ENCODE measurements around the gene TNIK. TPM values are rescaled to one million over a fixed set of nuclear protein-coding genes. Genes with fewer than 3 reads are reported as not detected.

TNIK gene
- total and polyA plus RNA-seq, 12 donors = 9.3 to 51.9 (median 35.1) TPM

DNA sequence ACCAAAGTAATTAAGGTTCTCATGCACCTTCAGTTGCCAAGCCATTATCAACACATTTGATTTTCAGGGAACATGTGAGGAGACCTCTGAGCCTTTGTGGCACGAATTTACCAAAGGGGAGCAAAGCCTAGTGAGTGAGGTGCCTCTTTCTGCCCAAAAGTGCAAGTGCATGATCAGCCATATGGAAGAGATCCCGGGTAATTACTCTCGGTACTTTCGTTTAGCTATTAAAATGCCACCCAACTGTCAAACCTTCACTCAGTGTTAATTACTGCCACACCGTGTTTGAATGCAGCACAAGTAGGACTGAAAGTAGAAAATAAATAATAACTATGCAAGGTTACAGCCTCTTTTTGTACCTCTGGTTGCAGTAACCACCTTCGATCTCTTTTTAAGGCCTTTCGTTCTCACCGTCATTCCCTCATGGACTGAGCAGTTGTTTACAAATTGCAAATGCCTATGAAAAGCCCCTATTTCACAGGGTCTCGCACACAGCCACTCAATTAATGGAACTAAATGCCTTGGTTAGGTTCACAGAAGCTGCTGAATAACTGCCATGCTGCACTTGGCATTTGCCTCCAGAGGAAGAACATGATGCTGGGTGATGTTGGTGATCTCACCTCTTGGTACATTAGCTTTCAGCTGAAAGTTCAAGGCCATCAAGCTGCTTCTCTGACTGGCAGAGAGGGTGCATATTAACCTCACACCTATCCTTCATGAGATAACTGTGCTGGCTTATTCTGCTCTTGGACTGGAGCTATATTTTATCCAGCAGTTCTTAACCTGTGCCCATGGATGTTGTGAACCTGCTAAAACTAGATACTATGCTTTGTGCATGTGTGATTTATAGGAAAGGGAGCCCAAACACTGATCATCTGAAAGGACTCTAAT lies 69.9 kb downstream of the TNIK start:
- no peak overlapping the region for H3K27ac ChIP-seq
- TF ChIP-seq, protein P1, sequence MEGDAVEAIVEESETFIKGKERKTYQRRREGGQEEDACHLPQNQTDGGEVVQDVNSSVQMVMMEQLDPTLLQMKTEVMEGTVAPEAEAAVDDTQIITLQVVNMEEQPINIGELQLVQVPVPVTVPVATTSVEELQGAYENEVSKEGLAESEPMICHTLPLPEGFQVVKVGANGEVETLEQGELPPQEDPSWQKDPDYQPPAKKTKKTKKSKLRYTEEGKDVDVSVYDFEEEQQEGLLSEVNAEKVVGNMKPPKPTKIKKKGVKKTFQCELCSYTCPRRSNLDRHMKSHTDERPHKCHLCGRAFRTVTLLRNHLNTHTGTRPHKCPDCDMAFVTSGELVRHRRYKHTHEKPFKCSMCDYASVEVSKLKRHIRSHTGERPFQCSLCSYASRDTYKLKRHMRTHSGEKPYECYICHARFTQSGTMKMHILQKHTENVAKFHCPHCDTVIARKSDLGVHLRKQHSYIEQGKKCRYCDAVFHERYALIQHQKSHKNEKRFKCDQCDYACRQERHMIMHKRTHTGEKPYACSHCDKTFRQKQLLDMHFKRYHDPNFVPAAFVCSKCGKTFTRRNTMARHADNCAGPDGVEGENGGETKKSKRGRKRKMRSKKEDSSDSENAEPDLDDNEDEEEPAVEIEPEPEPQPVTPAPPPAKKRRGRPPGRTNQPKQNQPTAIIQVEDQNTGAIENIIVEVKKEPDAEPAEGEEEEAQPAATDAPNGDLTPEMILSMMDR (IDR thresholded peaks at IDR 0.05) = no peak
- H3K27me3 ChIP-seq = no peaks in the 10 kb centered on the region
- ATAC-seq (peak in 4 of 8 donors; percentile 39 to 51 (median 45)), DNase-seq (no peak)
- H3K4me1 ChIP-seq = peaks cover 0 to 38% (median 16%) of the 10 kb centered on the region in 9 donors
- intact Hi-C loops (cut with DNase I) = loop anchor here in 1 of 10 donors (10.0 kb wide), 1 partner anchor 205 kb away; no protein-coding TSS in a partner anchor
- H3K36me3 ChIP-seq = no peaks in the 10 kb centered on the region
- no peak overlapping the region for H3K4me3 ChIP-seq
- WGBS, 2 donors = 87 to 90% methylated on average over 9 of the region's 9 CpGs
- peaks cover 0 to 14% (median 2%) of the 10 kb centered on the region in 11 donors for H3K9me3 ChIP-seq

GRCh38 chr3:171389491-171389890 lies 70.7 kb downstream of the TNIK start:
- H3K27ac ChIP-seq = no peak overlapping the region
- DNase-seq = no peak
- TF ChIP-seq, protein P1 (IDR thresholded peaks at IDR 0.05) = no peak
- H3K4me3 ChIP-seq = no peak overlapping the region
- intact Hi-C loops (cut with DNase I) = loop anchor here in 1 of 10 donors (10.0 kb wide), 1 partner anchor 205 kb away; no protein-coding TSS in a partner anchor
- H3K9me3 ChIP-seq = peaks cover 0 to 14% (median 2%) of the 10 kb centered on the region in 11 donors
- H3K36me3 ChIP-seq = no peaks in the 10 kb centered on the region
- WGBS, 2 donors = 73 to 75% methylated on average over 3 of the region's 3 CpGs
- H3K4me1 ChIP-seq = peaks cover 0 to 45% (median 16%) of the 10 kb centered on the region in 9 donors
- no peak for ATAC-seq
- H3K27me3 ChIP-seq = no peaks in the 10 kb centered on the region

DNA sequence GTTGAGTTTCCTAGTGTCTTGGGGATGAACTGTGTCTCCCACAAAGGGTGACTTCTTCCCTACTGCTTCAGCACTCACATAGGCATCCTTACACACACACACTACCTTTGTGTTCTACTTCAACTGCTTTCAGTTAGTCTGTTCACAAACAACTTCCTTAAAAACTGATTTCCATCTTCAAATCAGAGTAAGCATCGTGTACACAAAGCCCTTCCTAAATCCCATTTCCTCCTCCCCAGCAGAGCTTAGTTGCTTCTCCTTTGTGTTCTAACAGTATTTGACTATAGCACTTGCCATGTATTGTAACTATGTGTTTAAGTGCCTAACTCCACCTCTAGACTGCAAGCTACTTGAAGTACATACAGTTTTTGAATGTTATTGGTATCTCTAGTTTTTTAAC lies 71.7 kb downstream of the TNIK start:
- Histone ChIP-seq H3K4me1 (peaks cover 0 to 49% (median 18%) of the 10 kb centered on the region in 9 donors), H3K9me3 (peaks cover 0 to 14% (median 2%) of the 10 kb centered on the region in 11 donors), H3K4me3 (no peak overlapping the region), H3K27ac (no peak overlapping the region), H3K36me3 (no peaks in the 10 kb centered on the region), H3K27me3 (no peaks in the 10 kb centered on the region)
- intact Hi-C loops (cut with DNase I) = loop anchor here in 1 of 10 donors (10.0 kb wide), 1 partner anchor 204 kb away; no protein-coding TSS in a partner anchor
- DNase-seq (no peak), ATAC-seq (no peak)
- TF ChIP-seq, protein P1 (IDR thresholded peaks at IDR 0.05) = no peak
- WGBS, 2 donors = 53 to 63% methylated on average over 1 of the region's 1 CpG

DNA sequence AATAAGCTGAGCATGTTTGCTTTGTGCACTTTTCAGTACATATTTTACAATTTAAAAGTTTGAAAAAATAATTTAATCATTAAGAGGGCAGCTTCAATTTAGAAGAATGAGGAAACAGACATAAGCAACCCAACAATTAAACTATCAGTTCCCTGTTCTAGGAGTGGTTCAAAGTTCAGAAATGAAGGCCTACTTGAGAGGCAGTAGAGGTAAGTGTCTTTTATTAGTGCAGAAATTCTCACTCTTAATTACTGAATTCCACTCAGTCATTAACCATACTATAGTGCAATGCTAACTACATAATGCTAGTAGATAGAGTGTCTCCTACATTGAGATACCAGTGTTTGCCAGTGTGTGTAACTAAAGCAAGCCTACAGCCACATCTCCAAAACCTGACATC lies 73.1 kb downstream of the TNIK start:
- H3K27me3 ChIP-seq = no peaks in the 10 kb centered on the region
- no peak for ATAC-seq
- no peaks in the 10 kb centered on the region for H3K36me3 ChIP-seq
- H3K9me3 ChIP-seq = peaks cover 0 to 12% (median 2%) of the 10 kb centered on the region in 11 donors
- H3K4me1 ChIP-seq = peaks cover 0 to 49% (median 15%) of the 10 kb centered on the region in 9 donors
- no peak overlapping the region for H3K27ac ChIP-seq
- H3K4me3 ChIP-seq = no peak overlapping the region
- no peak for DNase-seq
- TF ChIP-seq, protein P1 (IDR thresholded peaks at IDR 0.05) = no peak
- intact Hi-C loops (cut with DNase I) = loop anchor here in 1 of 10 donors (10.0 kb wide), 1 partner anchor 202 kb away; no protein-coding TSS in a partner anchor
